IPS-20b (cell line): ENCODE data around the gene DCAF15.

ENCODE experiments used
- H3K27ac ChIP-seq: one replicate; pipeline ENCODE4 v1.5.1; 2013; ENCODE audit warnings: low read length
- H3K27me3 ChIP-seq: 2 replicates; pipeline ENCODE4 v1.6.1; 2013; ENCODE audit warnings: mild to moderate bottlenecking, low read length, inconsistent platforms; ENCODE audit not compliant: insufficient read depth
- H3K36me3 ChIP-seq: 2 replicates; pipeline ENCODE4 v1.6.1; 2013; ENCODE audit warnings: low read depth, mild to moderate bottlenecking, inconsistent platforms, low read length, moderate library complexity; ENCODE audit not compliant: insufficient read depth
- H3K4me1 ChIP-seq: 2 replicates; pipeline ENCODE4 v1.6.1; 2013; ENCODE audit warnings: mild to moderate bottlenecking, control low read depth, inconsistent platforms, low read length, moderate library complexity; ENCODE audit not compliant: insufficient read depth
- H3K4me3 ChIP-seq: 2 replicates; pipeline ENCODE4 v1.5.1; 2013; ENCODE audit warnings: mild to moderate bottlenecking, low read length, inconsistent platforms
- H3K9ac ChIP-seq: 2 replicates; pipeline ENCODE4 v1.6.1; 2013; ENCODE audit warnings: low read depth, mild to moderate bottlenecking, inconsistent platforms, low read length, moderate library complexity
- H3K9me3 ChIP-seq: 2 replicates; pipeline ENCODE4 v1.6.1; 2013; ENCODE audit warnings: mild to moderate bottlenecking, low read depth, low read length, inconsistent platforms; ENCODE audit not compliant: insufficient read depth

The DCAF15 gene

DNA sequence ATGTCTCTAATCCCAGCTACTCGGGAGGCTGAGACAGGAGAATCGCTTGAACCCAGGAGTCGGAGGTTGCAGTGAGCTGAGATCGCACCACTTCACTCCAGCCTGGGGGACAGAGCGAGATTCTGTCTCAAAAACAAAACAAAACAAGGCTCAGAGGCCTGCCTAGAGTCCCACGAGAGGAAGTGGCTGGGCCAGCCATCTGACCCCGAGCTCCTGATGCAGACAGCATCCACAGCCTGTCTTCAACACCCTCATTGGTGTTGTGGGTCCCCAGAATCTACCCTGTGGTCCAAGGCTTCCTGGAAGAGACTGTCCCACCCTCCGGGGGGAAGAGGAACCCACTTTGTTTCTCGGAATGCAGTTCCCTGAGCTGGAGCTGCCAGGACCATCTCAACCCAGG is 29.2 kb downstream of the DCAF15 start:
- H3K9me3 ChIP-seq: no peaks in the 10 kb centered on the region
- no peak overlapping the region for H3K27ac ChIP-seq
- H3K4me1 ChIP-seq: peaks cover 20% of the 10 kb centered on the region
- H3K4me3 ChIP-seq: no peak overlapping the region
- H3K36me3 ChIP-seq: no peaks in the 10 kb centered on the region
- no peaks in the 10 kb centered on the region for H3K27me3 ChIP-seq
- no peak overlapping the region for H3K9ac ChIP-seq

DNA sequence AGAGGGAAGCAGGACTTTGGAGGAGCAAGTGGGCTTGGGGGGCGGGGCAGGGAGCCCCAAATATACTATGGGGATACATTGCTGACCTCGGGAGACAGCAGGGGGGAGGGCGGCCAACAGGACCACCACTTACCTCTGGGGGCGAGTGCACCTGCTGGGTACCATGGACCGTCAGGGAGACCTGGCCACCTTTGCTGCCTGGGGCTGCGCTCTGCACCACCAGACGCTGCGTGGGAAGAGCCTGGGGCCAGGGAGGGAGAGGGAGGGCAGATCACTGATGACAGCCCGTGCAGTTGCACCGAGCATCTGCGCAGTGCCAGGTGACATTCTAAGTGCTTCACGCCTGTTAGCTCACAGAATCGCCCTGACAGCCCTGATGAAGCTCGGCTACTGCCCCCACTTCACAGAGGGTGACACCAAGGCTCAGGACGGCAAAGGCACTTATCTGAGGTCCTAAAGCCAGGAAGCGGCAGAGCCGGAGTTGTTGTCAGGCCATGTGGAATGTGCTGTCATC is 29.7 kb downstream of the DCAF15 start:
- H3K36me3 ChIP-seq: no peaks in the 10 kb centered on the region
- peaks cover 25% of the 10 kb centered on the region for H3K4me1 ChIP-seq

DNA sequence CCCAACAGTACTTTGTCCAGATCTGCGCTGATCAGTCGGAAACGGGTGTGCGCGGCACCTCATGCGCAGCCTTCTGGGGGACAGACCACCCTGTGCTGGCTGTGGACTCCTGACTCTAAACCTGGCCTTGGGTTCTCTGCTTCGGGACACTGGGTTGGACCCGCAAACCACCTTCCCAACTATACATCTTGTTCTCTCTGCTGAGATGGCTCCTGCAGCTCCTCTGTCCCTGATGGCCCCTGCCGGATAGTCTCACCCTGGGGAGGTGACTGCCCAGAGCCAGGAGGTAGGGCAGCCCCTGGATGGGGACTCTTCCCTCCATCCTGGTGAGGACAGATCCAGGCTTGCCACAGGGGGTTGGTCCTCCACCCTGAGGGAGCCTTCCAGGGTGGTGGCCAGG is 30.5 kb downstream of the DCAF15 start:
- no peak overlapping the region for H3K9ac ChIP-seq
- peaks cover 32% of the 10 kb centered on the region for H3K4me1 ChIP-seq

More for the DNA sequence above, 29.7 kb downstream of the DCAF15 start:
- Histone ChIP-seq H3K9me3 (no peaks in the 10 kb centered on the region), H3K4me3 (no peak overlapping the region), H3K9ac (no peak overlapping the region), H3K27ac (no peak overlapping the region), H3K27me3 (no peaks in the 10 kb centered on the region)

DNA sequence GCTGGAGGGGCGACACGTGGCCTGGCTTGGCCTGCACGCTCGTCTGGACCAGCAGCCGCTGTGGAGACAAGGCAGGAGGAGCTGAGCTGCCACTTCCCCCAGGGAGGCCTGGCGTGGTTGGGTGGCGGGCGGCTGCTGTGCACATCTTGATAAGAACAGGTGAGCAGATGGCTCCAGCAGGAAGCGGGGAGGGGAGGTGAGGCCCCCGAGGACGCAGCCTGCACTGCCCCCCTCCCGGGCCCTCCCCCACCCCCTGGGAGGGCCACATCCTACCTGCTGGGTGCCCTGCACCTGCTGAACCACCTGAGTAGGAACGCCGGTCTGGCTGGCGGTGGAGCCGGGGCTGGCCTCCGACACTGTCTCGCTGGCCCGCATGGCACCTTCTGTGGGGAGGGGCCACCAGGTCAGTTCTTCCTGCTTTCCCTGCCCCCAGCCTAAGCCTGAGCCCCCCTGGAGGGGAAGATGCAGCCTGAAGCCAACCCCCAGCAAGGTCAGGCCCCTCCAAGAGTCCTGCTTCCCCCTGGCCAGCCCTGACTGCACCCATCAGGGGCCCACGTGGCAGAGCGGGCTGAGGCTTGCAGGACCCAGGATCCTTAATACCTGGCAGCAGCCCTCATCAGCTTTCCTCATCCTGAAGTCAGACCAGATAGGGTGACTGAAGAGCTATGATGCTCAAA is 31.0 kb downstream of the DCAF15 start:
- no peaks in the 10 kb centered on the region for H3K27me3 ChIP-seq
- H3K9ac ChIP-seq: no peak overlapping the region
- H3K27ac ChIP-seq: no peak overlapping the region
- H3K4me1 ChIP-seq: peaks cover 28% of the 10 kb centered on the region
- no peak overlapping the region for H3K4me3 ChIP-seq
- no peaks in the 10 kb centered on the region; the same call in 1 of the 2 replicates for H3K36me3 ChIP-seq
- no peaks in the 10 kb centered on the region for H3K9me3 ChIP-seq

More for the DNA sequence above, 30.5 kb downstream of the DCAF15 start:
- no peak overlapping the region for H3K27ac ChIP-seq
- no peaks in the 10 kb centered on the region for H3K9me3 ChIP-seq
- no peaks in the 10 kb centered on the region for H3K27me3 ChIP-seq
- no peak overlapping the region for H3K4me3 ChIP-seq
- no peaks in the 10 kb centered on the region for H3K36me3 ChIP-seq

DNA sequence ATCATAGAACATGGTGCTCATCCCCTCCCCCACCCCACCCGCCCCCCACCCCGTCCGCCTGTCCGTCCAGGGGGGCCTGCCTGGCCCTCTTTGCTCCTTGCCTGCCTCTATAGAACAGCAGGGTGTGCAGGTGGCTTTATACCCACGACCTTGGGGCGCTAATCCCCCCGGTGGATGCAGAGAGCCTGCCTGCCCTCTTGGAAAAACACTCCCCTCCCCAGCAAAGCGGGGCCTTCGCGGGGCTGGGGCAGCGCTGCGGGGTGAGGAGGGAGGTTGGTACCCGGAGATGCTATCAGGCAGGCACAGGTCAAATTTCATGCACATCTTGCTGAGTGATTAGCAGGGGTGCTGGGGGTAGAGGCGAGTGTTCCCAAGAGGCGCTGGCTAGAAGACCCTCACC is 31.9 kb downstream of the DCAF15 start:
- Histone ChIP-seq H3K9ac (no peak overlapping the region), H3K4me3 (no peak overlapping the region), H3K9me3 (no peaks in the 10 kb centered on the region), H3K4me1 (peaks cover 28% of the 10 kb centered on the region), H3K27ac (no peak overlapping the region), H3K27me3 (no peaks in the 10 kb centered on the region), H3K36me3 (no peaks in the 10 kb centered on the region; the same call in 1 of the 2 replicates)

DNA sequence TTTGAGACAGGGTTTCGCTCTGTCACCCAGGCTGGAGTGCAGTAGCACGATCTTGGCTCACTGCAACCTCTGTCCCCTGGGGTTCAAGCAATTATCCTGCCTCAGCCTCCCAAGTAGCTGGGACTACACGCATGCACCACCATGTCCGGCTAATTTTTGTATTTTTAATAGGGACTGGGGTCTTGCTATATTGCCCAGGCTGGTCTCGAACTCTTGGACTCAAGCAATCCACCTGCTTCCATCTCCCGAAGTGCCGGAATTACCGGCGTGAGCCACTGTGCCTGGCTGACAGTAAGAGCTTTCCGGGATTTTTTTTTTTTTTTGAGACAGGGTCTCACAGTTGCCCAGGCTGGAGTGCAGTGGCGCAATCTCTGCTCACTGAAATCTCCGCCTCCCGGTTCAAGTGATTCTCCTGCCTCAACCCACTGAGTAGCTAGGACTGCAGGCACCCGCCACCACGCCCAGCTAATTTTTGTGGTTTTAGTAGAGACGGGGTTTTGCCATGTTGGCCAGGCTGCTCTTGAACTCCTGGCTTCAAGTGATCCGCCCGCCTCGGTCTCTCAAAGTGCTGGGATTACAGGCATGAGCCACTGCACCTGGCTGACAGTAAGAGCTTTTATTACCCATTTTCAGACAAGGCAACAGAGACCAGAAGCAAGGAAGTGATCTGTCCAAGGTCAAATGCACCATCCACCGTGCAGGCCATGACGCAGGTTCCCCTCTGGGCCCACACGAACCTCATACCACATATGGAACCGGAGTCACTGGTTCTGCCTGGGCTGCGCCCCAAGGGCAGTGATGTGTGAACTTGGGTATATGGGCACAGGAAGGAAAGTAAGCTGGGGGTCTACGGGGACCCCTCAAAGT is 32.8 kb downstream of the DCAF15 start:
- Histone ChIP-seq H3K9ac (peak overlapping the region; percentile 67; the same call in 1 of the 2 replicates), H3K4me1 (peaks cover 24% of the 10 kb centered on the region), H3K9me3 (no peaks in the 10 kb centered on the region)

DNA sequence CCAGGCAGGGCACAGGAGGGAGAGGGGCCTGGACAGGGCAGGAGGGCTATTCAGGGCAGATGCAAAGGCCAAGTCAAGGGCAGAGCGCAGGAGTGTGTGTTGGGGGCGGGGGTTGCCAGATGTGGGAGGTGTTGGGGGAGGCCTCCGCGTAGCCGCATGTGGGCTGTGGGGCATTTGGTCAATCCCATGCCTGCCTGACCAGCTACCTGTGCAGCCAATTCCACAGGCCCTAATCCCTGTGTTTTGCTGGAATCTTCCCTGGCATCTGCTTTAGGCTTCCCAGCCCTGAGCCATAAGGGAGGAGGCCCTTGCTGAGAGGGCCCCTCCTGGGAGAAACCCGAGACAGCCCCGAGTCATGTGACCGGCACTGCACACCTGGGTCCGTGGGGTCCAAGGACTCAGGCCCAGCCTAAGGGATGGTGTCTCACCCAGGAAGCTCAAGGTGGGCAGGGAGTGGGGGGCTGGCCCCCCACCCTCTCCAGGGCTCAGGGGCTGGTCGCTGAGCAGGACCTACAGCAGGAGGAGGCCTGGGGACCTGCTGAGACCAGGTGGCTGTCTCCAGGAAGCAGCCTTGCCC is 33.5 kb downstream of the DCAF15 start:
- Histone ChIP-seq H3K4me3 (peak overlapping the region; percentile 34; the same call in 1 of the 2 replicates), H3K36me3 (no peaks in the 10 kb centered on the region; the same call in 1 of the 2 replicates), H3K27me3 (no peaks in the 10 kb centered on the region), H3K9ac (peak overlapping the region; percentile 67), H3K27ac (peak overlapping the region; percentile 72), H3K4me1 (peaks cover 24% of the 10 kb centered on the region), H3K9me3 (no peaks in the 10 kb centered on the region)

More for the DNA sequence above, 32.8 kb downstream of the DCAF15 start:
- H3K4me3 ChIP-seq: no peak overlapping the region
- H3K36me3 ChIP-seq: no peaks in the 10 kb centered on the region; the same call in 1 of the 2 replicates
- peak overlapping the region; percentile 72 for H3K27ac ChIP-seq
- H3K27me3 ChIP-seq: no peaks in the 10 kb centered on the region

DNA sequence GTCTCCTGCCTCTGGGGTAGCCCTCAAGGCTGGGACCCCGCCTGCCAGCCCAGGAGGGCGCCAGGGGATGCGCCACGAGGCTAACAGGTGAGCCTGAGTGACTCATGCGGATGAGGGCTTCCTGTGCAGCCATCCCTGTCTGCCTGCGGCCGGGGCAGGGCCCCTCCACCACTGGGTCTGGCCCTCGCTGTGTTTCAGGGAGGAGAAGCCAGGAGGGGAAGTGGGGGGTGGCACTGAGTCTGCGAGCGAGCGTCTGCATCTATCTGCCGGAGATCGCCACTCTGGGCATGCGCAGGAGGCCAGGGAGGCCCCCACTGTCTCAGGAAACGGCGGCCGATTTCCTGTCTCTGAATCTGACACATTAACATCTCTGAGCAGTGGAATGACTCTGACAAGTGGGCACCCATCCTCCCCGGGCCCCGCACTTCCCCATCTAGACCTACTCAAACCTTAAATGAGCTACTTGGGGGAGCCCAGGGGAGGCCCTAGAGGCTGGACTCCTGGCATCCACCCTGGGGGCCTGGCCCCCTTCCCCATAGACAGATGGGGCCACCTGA is 34.1 kb downstream of the DCAF15 start:
- peaks cover 24% of the 10 kb centered on the region for H3K4me1 ChIP-seq
- H3K9ac ChIP-seq: peak overlapping the region; percentile 67
- no peaks in the 10 kb centered on the region for H3K27me3 ChIP-seq
- H3K27ac ChIP-seq: peak overlapping the region; percentile 72
- H3K9me3 ChIP-seq: no peaks in the 10 kb centered on the region
- H3K36me3 ChIP-seq: no peaks in the 10 kb centered on the region; the same call in 1 of the 2 replicates
- peak overlapping the region; percentile 34; the same call in 1 of the 2 replicates for H3K4me3 ChIP-seq

DNA sequence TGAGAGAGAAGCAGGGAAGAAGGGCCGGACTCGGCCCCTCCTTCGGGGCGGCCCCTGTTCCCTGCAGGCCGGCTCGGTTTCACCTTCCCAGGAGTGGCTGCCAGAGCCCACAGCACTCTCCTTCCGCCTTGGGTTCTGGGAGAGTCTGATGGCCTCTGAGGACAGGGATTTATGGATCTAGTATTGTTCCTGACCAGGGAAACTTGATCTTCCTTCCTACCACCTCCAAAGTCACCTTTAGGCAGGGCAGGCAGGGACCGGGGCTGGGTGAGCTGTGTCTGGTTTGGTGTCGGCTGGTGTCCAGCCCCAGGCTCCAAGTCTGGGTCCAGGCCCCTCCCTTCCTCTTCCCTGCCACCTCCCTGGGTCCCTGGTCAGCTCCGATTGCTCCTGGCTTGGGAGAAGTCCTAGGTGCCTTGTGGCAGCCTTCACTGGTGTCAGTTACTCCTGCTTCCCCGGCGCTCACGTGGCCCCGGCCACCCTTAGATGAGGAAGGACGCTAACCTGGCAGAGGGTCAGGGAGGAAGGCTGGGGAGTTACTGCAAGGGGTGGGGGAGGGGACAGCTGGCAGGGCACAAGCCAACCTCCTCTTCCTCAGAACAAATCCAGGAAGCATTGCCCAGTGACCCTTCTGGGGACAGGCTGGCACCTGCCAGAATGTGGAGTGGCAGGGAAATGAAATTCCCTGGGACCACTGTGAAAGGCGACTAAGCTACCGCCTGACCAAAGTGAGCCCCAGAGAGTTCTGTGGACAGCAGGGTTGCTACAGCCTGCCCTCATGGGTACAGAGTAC is 35.0 kb downstream of the DCAF15 start:
- Histone ChIP-seq H3K36me3 (peaks cover 3% of the 10 kb centered on the region; the same call in 1 of the 2 replicates), H3K9me3 (no peaks in the 10 kb centered on the region), H3K27me3 (no peaks in the 10 kb centered on the region), H3K4me1 (peaks cover 24% of the 10 kb centered on the region), H3K27ac (no peak overlapping the region), H3K9ac (peak overlapping the region; percentile 67; the same call in 1 of the 2 replicates), H3K4me3 (no peak overlapping the region; the same call in 1 of the 2 replicates)

DNA sequence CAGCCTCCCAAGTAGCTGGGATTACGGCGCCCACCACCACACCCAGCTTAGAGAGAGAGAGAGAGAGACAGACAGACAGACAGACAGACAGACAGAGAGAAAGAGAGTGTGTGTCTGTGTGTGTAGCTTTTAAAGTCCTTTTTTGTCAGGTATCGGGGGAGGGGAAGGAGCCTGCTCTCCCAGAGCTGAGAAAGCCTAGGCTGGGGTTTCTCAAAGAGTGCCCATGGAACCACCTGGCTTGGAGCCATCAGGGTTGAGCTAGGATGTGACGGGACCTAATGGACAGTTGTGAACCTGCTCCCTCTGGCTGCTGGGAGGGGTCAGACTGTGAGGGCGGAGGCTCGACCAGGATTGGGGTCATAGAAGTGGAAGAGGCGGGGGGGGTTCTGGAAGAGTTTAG is 37.2 kb downstream of the DCAF15 start:
- Histone ChIP-seq H3K36me3 (peaks cover 11% of the 10 kb centered on the region), H3K9ac (no peak overlapping the region), H3K4me1 (peaks cover 24% of the 10 kb centered on the region), H3K9me3 (no peaks in the 10 kb centered on the region), H3K4me3 (no peak overlapping the region), H3K27ac (no peak overlapping the region), H3K27me3 (no peaks in the 10 kb centered on the region)
